ENCODE measurements around the gene RNASE7. TPM values are rescaled to one million over a fixed set of nuclear protein-coding genes. Genes with fewer than 3 reads are reported as not detected.

RNASE7 gene
- total RNA-seq, 4 donors from 2014 or later, result 0.55 TPM; not detected in 3

GRCh38 chr14:21053184-21054122, 11.3 kb downstream of the RNASE7 start:
- Histone ChIP-seq H3K27me3 (no peaks in the 10 kb centered on the region), H3K27ac (no peak overlapping the region), H3K9me3 (no peaks in the 10 kb centered on the region), H3K4me3 (no peak overlapping the region), H3K4me1 (peaks cover 0 to 3% of the 10 kb centered on the region in 2 donors), H3K36me3 (no peaks in the 10 kb centered on the region)
- intact Hi-C loops (cut with DNase I; ENCODE audit: low total_unique reads) (no loop called here), in situ Hi-C loops (cut with MboI; ENCODE audit: low sequenced_read_pairs in 4 of 4) (loop anchor here in 1 of 4 donors (25.0 kb wide), 1 partner anchor 366 kb away; the partner anchor contains the start of genes ANG and RNASE4)
- DNase-seq (no peak), ATAC-seq (no peak)
- TF ChIP-seq POLR2A (IDR thresholded peaks at IDR 0.05), result no peak
- TF ChIP-seq CTCF (IDR thresholded peaks at IDR 0.05 in 4 of 5, conservative IDR thresholded peaks at IDR 0.05 in 1 of 5), result no peak

GRCh38 chr14:21054123-21054767, 12.1 kb downstream of the RNASE7 start:
- in situ Hi-C loops (cut with MboI; ENCODE audit: low sequenced_read_pairs in 4 of 4), result loop anchor here in 1 of 4 donors (25.0 kb wide), 1 partner anchor 367 kb away; the partner anchor contains the start of genes ANG and RNASE4
- no peaks in the 10 kb centered on the region for H3K36me3 ChIP-seq
- H3K4me1 ChIP-seq, result no peaks in the 10 kb centered on the region
- TF ChIP-seq POLR2A (IDR thresholded peaks at IDR 0.05), result no peak
- no peak for TF ChIP-seq CTCF (IDR thresholded peaks at IDR 0.05 in 4 of 5, conservative IDR thresholded peaks at IDR 0.05 in 1 of 5)
- intact Hi-C loops (cut with DNase I; ENCODE audit: low total_unique reads), result no loop called here
- H3K4me3 ChIP-seq, result no peak overlapping the region
- no peak overlapping the region for H3K27ac ChIP-seq
- H3K27me3 ChIP-seq, result no peaks in the 10 kb centered on the region
- no peaks in the 10 kb centered on the region for H3K9me3 ChIP-seq
- ATAC-seq, result no peak
- DNase-seq, result no peak

- no peak overlapping the region for H3K27ac ChIP-seq
- no peaks in the 10 kb centered on the region for H3K9me3 ChIP-seq
- no peak overlapping the region for H3K4me3 ChIP-seq
- in situ Hi-C loops (cut with MboI; ENCODE audit: low sequenced_read_pairs in 4 of 4), result loop anchor here in 1 of 4 donors (25.0 kb wide), 1 partner anchor 367 kb away; the partner anchor contains the start of genes ANG and RNASE4
- no peak for TF ChIP-seq POLR2A (IDR thresholded peaks at IDR 0.05)
- TF ChIP-seq CTCF (IDR thresholded peaks at IDR 0.05 in 4 of 5, conservative IDR thresholded peaks at IDR 0.05 in 1 of 5), result no peak
- no peaks in the 10 kb centered on the region for H3K4me1 ChIP-seq
- no peak for DNase-seq
- H3K27me3 ChIP-seq, result no peaks in the 10 kb centered on the region
- intact Hi-C loops (cut with DNase I; ENCODE audit: low total_unique reads), result loop anchor here (5.0 kb wide), 1 partner anchor 43 kb away; the partner anchor contains the start of gene ZNF219
- ATAC-seq, result no peak
- H3K36me3 ChIP-seq, result no peaks in the 10 kb centered on the region
Measured at GRCh38 chr14:21054768-21055145, 12.6 kb downstream of the RNASE7 start.

GRCh38 chr14:21055432-21056117, 13.4 kb downstream of the RNASE7 start:
- Histone ChIP-seq H3K27me3 (no peaks in the 10 kb centered on the region), H3K4me3 (no peak overlapping the region), H3K4me1 (no peaks in the 10 kb centered on the region), H3K27ac (no peak overlapping the region), H3K36me3 (no peaks in the 10 kb centered on the region), H3K9me3 (no peaks in the 10 kb centered on the region)
- in situ Hi-C loops (cut with MboI; ENCODE audit: low sequenced_read_pairs in 4 of 4), result loop anchor here in 1 of 4 donors (25.0 kb wide), 1 partner anchor 368 kb away; the partner anchor contains the start of genes ANG and RNASE4
- intact Hi-C loops (cut with DNase I; ENCODE audit: low total_unique reads), result loop anchor here (5.0 kb wide), 1 partner anchor 42 kb away; the partner anchor contains the start of gene ZNF219
- ATAC-seq, result no peak
- no peak for DNase-seq
- TF ChIP-seq POLR2A (IDR thresholded peaks at IDR 0.05), result no peak
- TF ChIP-seq CTCF (IDR thresholded peaks at IDR 0.05 in 4 of 5, conservative IDR thresholded peaks at IDR 0.05 in 1 of 5), result no peak
